Measurements from ENCODE around the gene RAD50.
"Not testable (repeated sequence)": the region's sequence is repeated elsewhere in the genome, so short reads cannot be mapped to it uniquely, and the experiment has no call there.

DNA sequence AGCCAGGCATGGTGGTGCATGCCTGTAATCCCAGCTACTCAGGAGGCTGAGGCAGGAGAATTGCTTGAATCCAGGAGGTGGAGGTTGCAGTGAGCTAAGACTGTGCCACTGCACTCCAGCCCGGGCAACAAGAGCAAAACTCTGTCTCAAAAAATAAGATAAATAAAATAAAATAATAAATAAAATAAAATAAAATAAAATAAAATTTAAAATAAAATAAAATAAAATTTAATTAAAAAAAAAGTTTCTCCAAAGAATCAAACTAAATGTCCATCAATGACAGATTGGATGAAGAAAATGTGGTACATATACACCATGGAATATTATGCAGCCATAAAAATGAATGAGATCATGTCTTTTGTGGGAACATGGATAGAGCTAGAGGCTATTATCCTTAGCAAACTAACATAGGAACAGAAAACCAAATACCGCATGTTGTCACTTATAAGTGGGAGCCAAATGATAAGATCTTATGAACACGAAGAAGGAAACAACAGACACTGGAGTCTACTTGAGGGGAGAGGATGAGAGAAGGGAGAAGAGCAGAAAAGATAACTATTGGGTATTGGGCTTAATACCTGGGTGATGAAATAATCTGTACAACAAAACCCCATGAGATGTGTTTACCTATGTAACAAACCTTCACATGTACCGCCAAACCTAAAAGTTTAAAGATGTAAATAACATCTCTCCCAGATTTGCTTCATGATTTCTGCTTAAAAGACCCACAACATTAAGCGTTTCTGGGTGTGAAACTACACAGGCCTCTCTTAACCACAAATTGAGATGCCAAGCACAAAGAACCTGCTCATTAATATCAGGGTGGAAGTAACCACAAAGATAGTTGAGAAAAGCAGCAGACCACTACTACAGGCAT is 135.2 kb downstream of the RAD50 start:
- TF ChIP-seq, protein P1, sequence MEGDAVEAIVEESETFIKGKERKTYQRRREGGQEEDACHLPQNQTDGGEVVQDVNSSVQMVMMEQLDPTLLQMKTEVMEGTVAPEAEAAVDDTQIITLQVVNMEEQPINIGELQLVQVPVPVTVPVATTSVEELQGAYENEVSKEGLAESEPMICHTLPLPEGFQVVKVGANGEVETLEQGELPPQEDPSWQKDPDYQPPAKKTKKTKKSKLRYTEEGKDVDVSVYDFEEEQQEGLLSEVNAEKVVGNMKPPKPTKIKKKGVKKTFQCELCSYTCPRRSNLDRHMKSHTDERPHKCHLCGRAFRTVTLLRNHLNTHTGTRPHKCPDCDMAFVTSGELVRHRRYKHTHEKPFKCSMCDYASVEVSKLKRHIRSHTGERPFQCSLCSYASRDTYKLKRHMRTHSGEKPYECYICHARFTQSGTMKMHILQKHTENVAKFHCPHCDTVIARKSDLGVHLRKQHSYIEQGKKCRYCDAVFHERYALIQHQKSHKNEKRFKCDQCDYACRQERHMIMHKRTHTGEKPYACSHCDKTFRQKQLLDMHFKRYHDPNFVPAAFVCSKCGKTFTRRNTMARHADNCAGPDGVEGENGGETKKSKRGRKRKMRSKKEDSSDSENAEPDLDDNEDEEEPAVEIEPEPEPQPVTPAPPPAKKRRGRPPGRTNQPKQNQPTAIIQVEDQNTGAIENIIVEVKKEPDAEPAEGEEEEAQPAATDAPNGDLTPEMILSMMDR (IDR thresholded peaks at IDR 0.05), result not testable (repeated sequence)
- not testable (repeated sequence) for TF ChIP-seq EZH2, EZH2phosphoT487 (IDR thresholded peaks at IDR 0.05)
